ENCODE data around the gene CISTR. TPM values are rescaled to one million over a fixed set of nuclear protein-coding genes. Genes with fewer than 3 reads are reported as not detected.

CISTR gene
- total and polyA plus RNA-seq, 2 experiments from 2014 or later: not detected

GRCh38 chr12:53764615-53765014 lies 12.8 kb upstream of the CISTR start:
- Mint-ChIP-seq H3K9me3 (no peaks in the 10 kb centered on the region; the same call in 2 of the 3 replicates), H3K27ac (no peak overlapping the region), H3K4me1 (no peaks in the 10 kb centered on the region; the same call in 2 of the 3 replicates), H3K4me3 (no peak overlapping the region), H3K27me3 (ENCODE audit: insufficient read depth, low read depth, poor library complexity) (peaks cover 17% of the 10 kb centered on the region), H3K36me3 (ENCODE audit: low read depth) (no peaks in the 10 kb centered on the region)
- H3K79me2 ChIP-seq (replicated peaks; ENCODE audit: insufficient read depth): no peaks in the 10 kb centered on the region
- H3K9me2 ChIP-seq (ENCODE audit: insufficient read depth): no peaks in the 10 kb centered on the region
- H2AFZ ChIP-seq: no peak overlapping the region
- ATAC-seq (no peak), DNase-seq (ENCODE audit: low spot score) (no peak)
- no peak overlapping the region for H3K4me3 ChIP-seq
- H4K20me1 ChIP-seq (replicated peaks; ENCODE audit: insufficient read depth): no peaks in the 10 kb centered on the region; the same call in 1 of the 2 replicates
- peaks cover 81% of the 10 kb centered on the region for H3K27me3 ChIP-seq (ENCODE audit: insufficient read depth)
- no peaks in the 10 kb centered on the region for H3K4me1 ChIP-seq (ENCODE audit: insufficient read depth)
- TF ChIP-seq CTCF (conservative IDR thresholded peaks at IDR 0.05; ENCODE audit: low read depth in 2 of 2): no peak
- no peak for TF ChIP-seq ZNF114 (CRISPR knock-in tag; IDR thresholded peaks at IDR 0.05)
- TF ChIP-seq EZH2phosphoT487 (IDR thresholded peaks at IDR 0.05; ENCODE audit: unreplicated experiment): no peak
- no peak for TF ChIP-seq ZNF462 (CRISPR knock-in tag; IDR thresholded peaks at IDR 0.05)
- TF ChIP-seq, protein P1, sequence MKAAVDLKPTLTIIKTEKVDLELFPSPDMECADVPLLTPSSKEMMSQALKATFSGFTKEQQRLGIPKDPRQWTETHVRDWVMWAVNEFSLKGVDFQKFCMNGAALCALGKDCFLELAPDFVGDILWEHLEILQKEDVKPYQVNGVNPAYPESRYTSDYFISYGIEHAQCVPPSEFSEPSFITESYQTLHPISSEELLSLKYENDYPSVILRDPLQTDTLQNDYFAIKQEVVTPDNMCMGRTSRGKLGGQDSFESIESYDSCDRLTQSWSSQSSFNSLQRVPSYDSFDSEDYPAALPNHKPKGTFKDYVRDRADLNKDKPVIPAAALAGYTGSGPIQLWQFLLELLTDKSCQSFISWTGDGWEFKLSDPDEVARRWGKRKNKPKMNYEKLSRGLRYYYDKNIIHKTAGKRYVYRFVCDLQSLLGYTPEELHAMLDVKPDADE (IDR thresholded peaks at IDR 0.05): no peak
- TF ChIP-seq NANOG (IDR thresholded peaks at IDR 0.05; ENCODE audit: borderline replicate concordance): no peak
- TF ChIP-seq, protein P2, sequence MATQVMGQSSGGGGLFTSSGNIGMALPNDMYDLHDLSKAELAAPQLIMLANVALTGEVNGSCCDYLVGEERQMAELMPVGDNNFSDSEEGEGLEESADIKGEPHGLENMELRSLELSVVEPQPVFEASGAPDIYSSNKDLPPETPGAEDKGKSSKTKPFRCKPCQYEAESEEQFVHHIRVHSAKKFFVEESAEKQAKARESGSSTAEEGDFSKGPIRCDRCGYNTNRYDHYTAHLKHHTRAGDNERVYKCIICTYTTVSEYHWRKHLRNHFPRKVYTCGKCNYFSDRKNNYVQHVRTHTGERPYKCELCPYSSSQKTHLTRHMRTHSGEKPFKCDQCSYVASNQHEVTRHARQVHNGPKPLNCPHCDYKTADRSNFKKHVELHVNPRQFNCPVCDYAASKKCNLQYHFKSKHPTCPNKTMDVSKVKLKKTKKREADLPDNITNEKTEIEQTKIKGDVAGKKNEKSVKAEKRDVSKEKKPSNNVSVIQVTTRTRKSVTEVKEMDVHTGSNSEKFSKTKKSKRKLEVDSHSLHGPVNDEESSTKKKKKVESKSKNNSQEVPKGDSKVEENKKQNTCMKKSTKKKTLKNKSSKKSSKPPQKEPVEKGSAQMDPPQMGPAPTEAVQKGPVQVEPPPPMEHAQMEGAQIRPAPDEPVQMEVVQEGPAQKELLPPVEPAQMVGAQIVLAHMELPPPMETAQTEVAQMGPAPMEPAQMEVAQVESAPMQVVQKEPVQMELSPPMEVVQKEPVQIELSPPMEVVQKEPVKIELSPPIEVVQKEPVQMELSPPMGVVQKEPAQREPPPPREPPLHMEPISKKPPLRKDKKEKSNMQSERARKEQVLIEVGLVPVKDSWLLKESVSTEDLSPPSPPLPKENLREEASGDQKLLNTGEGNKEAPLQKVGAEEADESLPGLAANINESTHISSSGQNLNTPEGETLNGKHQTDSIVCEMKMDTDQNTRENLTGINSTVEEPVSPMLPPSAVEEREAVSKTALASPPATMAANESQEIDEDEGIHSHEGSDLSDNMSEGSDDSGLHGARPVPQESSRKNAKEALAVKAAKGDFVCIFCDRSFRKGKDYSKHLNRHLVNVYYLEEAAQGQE (IDR thresholded peaks at IDR 0.05; ENCODE audit: unreplicated experiment): no peak
- TF ChIP-seq EZH2 (IDR thresholded peaks at IDR 0.05; ENCODE audit: low read depth, unreplicated experiment): no peak
- TF ChIP-seq POLR2AphosphoS5 (IDR thresholded peaks at IDR 0.05; ENCODE audit: low read depth): no peak
- no peak for TF ChIP-seq JUNB (IDR thresholded peaks at IDR 0.05; ENCODE audit: unreplicated experiment)
- no peak for TF ChIP-seq ZNF331 (CRISPR knock-in tag; IDR thresholded peaks at IDR 0.05; ENCODE audit: low read depth)
- no peak for TF ChIP-seq CREB1 (CRISPR knock-in tag; IDR thresholded peaks at IDR 0.05; ENCODE audit: low read depth)
- TF ChIP-seq STAT1 (IDR thresholded peaks at IDR 0.05; ENCODE audit: unreplicated experiment): no peak
- no peak overlapping the region for H3K4me2 ChIP-seq
- H3K27ac ChIP-seq (ENCODE audit: low read depth): no peak overlapping the region
- no peaks in the 10 kb centered on the region for H3F3A ChIP-seq (replicated peaks; ENCODE audit: low read depth)
- H3K36me3 ChIP-seq (ENCODE audit: insufficient read depth): no peaks in the 10 kb centered on the region

All from GM23338 (cell line).